K562 (cell line): Measurements from ENCODE around the gene BMP6. TPM values are rescaled to one million over a fixed set of nuclear protein-coding genes. Genes with fewer than 3 reads are reported as not detected.
A peak's percentile ranks its signal among the peaks of the same experiment; 100 is the strongest.

Experiments
- ARID1B ChIP-seq: fragments of 450-650 bp; IDR thresholded peaks from 2 replicates; pipeline ENCODE4 v1.6.1; 2016; ENCODE audit warnings: antibody characterized with exemption, mild to moderate bottlenecking, inconsistent platforms
- ATF1 ChIP-seq, 2 experiments: fragments of 450-650 bp in 1 of 2; IDR thresholded peaks; 2 replicates each; pipeline ENCODE4 v1.6.1; 2016; ENCODE audit warnings: missing compliant biosample characterization in 1 of 2, missing genetic modification characterization in 1 of 2
- CBFA2T3 ChIP-seq: fragments of 450-650 bp; IDR thresholded peaks from 2 replicates; pipeline ENCODE4 v1.6.1; 2017
- CREB1 ChIP-seq, 2 experiments: sonication (generic) in 1 of 2; formaldehyde crosslinking in 1 of 2; IDR thresholded peaks; 2 replicates each; pipeline versions ENCODE4 v1.6.1 to v1.8.0; 2012 to 2022; ENCODE audit warnings: inconsistent platforms in 1 of 2, mild to moderate bottlenecking in 1 of 2, missing genetic modification reagents in 1 of 2, moderate library complexity in 1 of 2
- GATA2 ChIP-seq: sonication (generic); formaldehyde crosslinking; IDR thresholded peaks from 2 replicates; pipeline ENCODE4 v1.4.0; 2020; ENCODE audit warnings: mild to moderate bottlenecking, missing genetic modification reagents
- L3MBTL2 ChIP-seq: fragments of 450-650 bp; IDR thresholded peaks from 2 replicates; pipeline ENCODE4 v1.6.1; 2016; ENCODE audit warnings: mild to moderate bottlenecking, moderate library complexity
- MEIS2 ChIP-seq: fragments of 450-650 bp; IDR thresholded peaks from 2 replicates; pipeline ENCODE4 v1.6.1; 2014; ENCODE audit warnings: mild to moderate bottlenecking; ENCODE audit not compliant: partially characterized antibody
- NR2F6 ChIP-seq: fragments of 450-650 bp; formaldehyde crosslinking; IDR thresholded peaks from 2 replicates; pipeline ENCODE4 v1.4.0; 2020; ENCODE audit warnings: mild to moderate bottlenecking
- PCBP1 ChIP-seq: fragments of 200-400 bp; formaldehyde crosslinking; IDR thresholded peaks from 2 replicates; pipeline ENCODE4 v1.6.1; 2018; ENCODE audit warnings: mild to moderate bottlenecking, low read depth, low read length; ENCODE audit not compliant: poor library complexity, severe bottlenecking
- PRDM10 ChIP-seq: fragments of 450-650 bp; IDR thresholded peaks from 2 replicates; pipeline ENCODE4 v1.6.1; 2018; ENCODE audit not compliant: partially characterized antibody
- SFPQ ChIP-seq: fragments of 200-400 bp; formaldehyde crosslinking; IDR thresholded peaks from 2 replicates; pipeline ENCODE4 v1.6.1; 2017; ENCODE audit warnings: mild to moderate bottlenecking, low read depth, low read length, moderate library complexity
- SIRT6 ChIP-seq: IDR thresholded peaks from one replicate; pipeline ENCODE4 v1.6.1; 2012; ENCODE audit warnings: low read depth, mild to moderate bottlenecking, control low read depth, inconsistent platforms, low read length, moderate library complexity
- SMARCE1 ChIP-seq: fragments of 450-650 bp; IDR thresholded peaks from 2 replicates; pipeline ENCODE4 v1.7.1; 2016; ENCODE audit warnings: mild to moderate bottlenecking
- SRSF1 ChIP-seq: fragments of 200-400 bp; formaldehyde crosslinking; IDR thresholded peaks from 2 replicates; pipeline ENCODE4 v1.6.1; 2017; ENCODE audit warnings: mild to moderate bottlenecking, low read depth, low read length, moderate library complexity
- TBP ChIP-seq: optimal IDR thresholded peaks from 2 replicates; pipeline ENCODE3; 2011; ENCODE audit warnings: low read depth, low read length, improper control_type of control experiment
- THRAP3 ChIP-seq: fragments of 450-650 bp; IDR thresholded peaks from 2 replicates; pipeline ENCODE4 v1.6.1; 2016; ENCODE audit warnings: mild to moderate bottlenecking, inconsistent platforms, borderline replicate concordance
- USF1 ChIP-seq: sonication (generic); formaldehyde crosslinking; IDR thresholded peaks from 2 replicates; pipeline ENCODE4 v1.9.0; 2022; ENCODE audit warnings: mild to moderate bottlenecking, missing genetic modification reagents
- ZNF445 ChIP-seq: fragments of 250-450 bp; sonication (Bioruptor Pico); IDR thresholded peaks from 2 replicates; pipeline ENCODE4 v1.4.0; 2020; ENCODE audit warnings: low read depth, mild to moderate bottlenecking, moderate library complexity
- polyA plus RNA-seq, 8 experiments: library from polyadenylated mRNA; depleted of rRNA in 4 of 8; stranded (reverse) in 5 of 8; unstranded in 3 of 8; fragments of >200 nt; fragmentation: Nextera tagmentation in 2 of 8; fragmentation: Illumina TruSeq in 1 of 8; extraction: Ambion mirVana in 2 of 8; extraction: Trizol in 1 of 8; gene quantifications; 2 replicates each; pipeline versions ENCODE4 v1.2.1 to v1.2.3, GENCODE V29; 2011 to 2014; ENCODE audit warnings: inconsistent platforms in 1 of 8, missing spikeins in 1 of 8
- total RNA-seq, 7 experiments: library from RNA; depleted of rRNA in 6 of 7; stranded (reverse); fragments of >200 nt in 6 of 7; fragmentation: Illumina TruSeq in 2 of 7; extraction: Trizol in 2 of 7; gene quantifications; 2 replicates each; pipeline versions ENCODE4 v1.2.1 to v1.2.3, GENCODE V29; 2011 to 2021; ENCODE audit warnings: low replicate concordance in 1 of 7

Gene BMP6
- total and polyA plus RNA-seq, 9 of the 15 experiments (the other 6 are each of a cell fraction or from before 2014, with no cell fraction given): 0.01 to 0.13 (median 0.06) TPM; not detected in 3

GRCh38 chr6:7691675-7692452 is 34.0 kb upstream of the BMP6 start (continued):
- TF ChIP-seq ATF1 (CRISPR knock-in tag; IDR thresholded peaks at IDR 0.05) (no peak), ATF1 (tag; IDR thresholded peaks at IDR 0.05) (peak; percentile 25; the same call in 1 of the 2 replicates), THRAP3 (no peak), L3MBTL2 (peak; percentile 64), USF1 (CRISPR knock-in tag) (peak; percentile 83), CREB1 (IDR thresholded peaks at IDR 0.05) (no peak), CREB1 (CRISPR knock-in tag; IDR thresholded peaks at IDR 0.05) (no peak), MEIS2 (no peak), SIRT6 (no peak), PRDM10 (peak; percentile 47), GATA2 (CRISPR knock-in tag) (peak; percentile 46; the same call in 1 of the 2 replicates), SMARCE1 (peak; percentile 57; the same call in 1 of the 2 replicates), TBP (peak; percentile 8), CBFA2T3 (peak; percentile 13; the same call in 1 of the 2 replicates), ZNF445 (CRISPR knock-in tag) (no peak), ARID1B (peak; percentile 60; the same call in 1 of the 2 replicates), NR2F6 (CRISPR knock-in tag) (no peak), SFPQ (no peak), SRSF1 (no peak), PCBP1 (no peak)
